Tibial artery (tissue), 4 donors: ENCODE results near the gene ELAVL1.
"Not testable (repeated sequence)": the region's sequence is repeated elsewhere in the genome, so short reads cannot be mapped to it uniquely, and the experiment has no call there.

Experiments
- DNase-seq, 2 donors: peaks; one replicate each; pipeline ENCODE4 v3.0.0-alpha.2; 2019
- H3K27ac ChIP-seq, 2 donors: fragments of 200-600 bp; sonication (generic) in 1 of 2; 1 replicate in 1 of 2; 2 replicates in 1 of 2; pipeline ENCODE4 v1.5.1; 2018 to 2019; ENCODE audit warnings: mild to moderate bottlenecking in 1 of 2
- H3K27me3 ChIP-seq, 2 donors: fragments of 200-600 bp; sonication (generic) in 1 of 2; one replicate each; pipeline versions ENCODE4 v1.5.1 to v1.6.0; 2016 to 2019
- H3K36me3 ChIP-seq, 3 donors: fragments of 200-600 bp; sonication (generic) in 2 of 3; one replicate each; pipeline ENCODE4 v1.5.1; 2016 to 2019; ENCODE audit warnings: mild to moderate bottlenecking in 2 of 3
- H3K4me1 ChIP-seq, 4 donors: fragments of 200-600 bp; sonication (generic) in 2 of 4; 1 replicate in 3 of 4; 2 replicates in 1 of 4; pipeline ENCODE4 v1.5.1; 2016 to 2019
- H3K4me3 ChIP-seq, 2 donors: fragments of 200-600 bp; sonication (generic) in 1 of 2; 1 replicate in 1 of 2; 2 replicates in 1 of 2; pipeline ENCODE4 v1.5.1; 2018 to 2019; ENCODE audit warnings: mild to moderate bottlenecking in 2 of 2
- H3K9me3 ChIP-seq, 3 donors: fragments of 200-600 bp; sonication (generic) in 1 of 3; one replicate each; pipeline ENCODE4 v1.5.1; 2016 to 2019
- CTCF ChIP-seq, 2 experiments: fragments of 200-600 bp in 1 of 2; fragments of 450-650 bp in 1 of 2; IDR thresholded peaks; one replicate each; pipeline ENCODE4 v1.5.1; 2017 to 2019; ENCODE audit warnings: antibody characterized with exemption in 2 of 2, mild to moderate bottlenecking in 1 of 2, moderate library complexity in 1 of 2
- intact Hi-C: fragments of 100-400 bp; cut with DNase I; formaldehyde crosslinking; loops from one replicate; pipeline ENCODE4 v1.15.0; 2023; ENCODE audit warnings: low total_unique reads

The ELAVL1 gene

GRCh38 chr19:8028951-8029491, 23.6 kb upstream of the ELAVL1 start:
- no peak for DNase-seq
- Histone ChIP-seq H3K27me3 (no peaks in the 10 kb centered on the region), H3K9me3 (no peaks in the 10 kb centered on the region), H3K4me3 (no peak overlapping the region), H3K27ac (no peak overlapping the region), H3K36me3 (no peaks in the 10 kb centered on the region), H3K4me1 (peaks cover 0 to 8% (median 4%) of the 10 kb centered on the region in 4 donors)
- intact Hi-C loops: no loop called here
- no peak for TF ChIP-seq CTCF (IDR thresholded peaks at IDR 0.05)

GRCh38 chr19:8025316-8025715, 19.9 kb upstream of the ELAVL1 start:
- TF ChIP-seq CTCF (IDR thresholded peaks at IDR 0.05): no peak
- Histone ChIP-seq H3K27me3 (no peaks in the 10 kb centered on the region), H3K4me3 (no peak overlapping the region), H3K4me1 (peaks cover 0 to 8% (median 4%) of the 10 kb centered on the region in 4 donors), H3K9me3 (no peaks in the 10 kb centered on the region), H3K36me3 (no peaks in the 10 kb centered on the region), H3K27ac (no peak overlapping the region)
- intact Hi-C loops: no loop called here
- DNase-seq: no peak

- intact Hi-C loops: not testable (repeated sequence)
Observed at GRCh38 chr19:8024256-8024655, 18.8 kb upstream of the ELAVL1 start.

GRCh38 chr19:8023371-8023770, 17.9 kb upstream of the ELAVL1 start:
- no peak overlapping the region for H3K4me3 ChIP-seq
- no peaks in the 10 kb centered on the region for H3K9me3 ChIP-seq
- no peak overlapping the region for H3K27ac ChIP-seq
- no peaks in the 10 kb centered on the region for H3K36me3 ChIP-seq
- no peak for DNase-seq
- no peaks in the 10 kb centered on the region for H3K4me1 ChIP-seq
- no peak for TF ChIP-seq CTCF (IDR thresholded peaks at IDR 0.05)
- no peaks in the 10 kb centered on the region for H3K27me3 ChIP-seq
- intact Hi-C loops: no loop called here

More at GRCh38 chr19:8024256-8024655, 18.8 kb upstream of the ELAVL1 start:
- not testable (repeated sequence) for H3K4me1 ChIP-seq, DNase-seq, H3K27ac ChIP-seq, H3K4me3 ChIP-seq, H3K9me3 ChIP-seq, H3K36me3 ChIP-seq, H3K27me3 ChIP-seq

GRCh38 chr19:8022275-8022674, 16.8 kb upstream of the ELAVL1 start:
- intact Hi-C loops: no loop called here
- no peak for TF ChIP-seq CTCF (IDR thresholded peaks at IDR 0.05)

GRCh38 chr19:8021374-8021773, 15.9 kb upstream of the ELAVL1 start:
- Histone ChIP-seq H3K4me3 (no peak overlapping the region), H3K27ac (no peak overlapping the region), H3K36me3 (no peaks in the 10 kb centered on the region), H3K9me3 (no peaks in the 10 kb centered on the region), H3K27me3 (no peaks in the 10 kb centered on the region), H3K4me1 (no peaks in the 10 kb centered on the region)
- intact Hi-C loops: no loop called here
- no peak for DNase-seq
- TF ChIP-seq CTCF (IDR thresholded peaks at IDR 0.05): no peak

More at GRCh38 chr19:8022275-8022674, 16.8 kb upstream of the ELAVL1 start:
- Histone ChIP-seq H3K4me1 (no peaks in the 10 kb centered on the region), H3K27me3 (no peaks in the 10 kb centered on the region), H3K9me3 (no peaks in the 10 kb centered on the region), H3K36me3 (no peaks in the 10 kb centered on the region), H3K4me3 (no peak overlapping the region), H3K27ac (no peak overlapping the region)
- no peak for DNase-seq
